OCI-LY3 (cell line): Measurements from ENCODE around the gene CDH18.

Experiments used
- H2AFZ ChIP-seq: fragments of 200-600, 300-600 bp; shearing (Covaris generic); 2 replicates; pipeline ENCODE4 v1.6.0; 2014; ENCODE audit warnings: antibody characterized with exemption, low read depth, low read length
- H3K27ac ChIP-seq: fragments of 200-600, 300-600 bp; sonication (generic); 2 replicates; pipeline ENCODE4 v1.5.1; 2014; ENCODE audit warnings: mild to moderate bottlenecking, low read length, moderate library complexity, mixed read lengths
- H3K27me3 ChIP-seq: fragments of 200-600, 300-600 bp; sonication (generic); 2 replicates; pipeline ENCODE4 v1.6.1; 2014; ENCODE audit warnings: low read depth, low read length, mixed read lengths
- H3K36me3 ChIP-seq: fragments of 200-600, 300-600 bp; sonication (generic); replicated peaks from 2 replicates; pipeline ENCODE3; 2014; ENCODE audit warnings: low read depth, low read length, mixed read lengths
- H3K4me1 ChIP-seq: fragments of 300-600, 200-600 bp; sonication (generic); 2 replicates; pipeline ENCODE4 v1.6.1; 2014; ENCODE audit warnings: low read length, mixed read lengths
- H3K4me2 ChIP-seq: fragments of 200-600, 300-600 bp; sonication (generic); 2 replicates; pipeline ENCODE4 v1.6.1; 2014; ENCODE audit warnings: low read length, mixed read lengths
- H3K4me3 ChIP-seq: fragments of 300-600, 200-600 bp; sonication (generic); 2 replicates; pipeline ENCODE4 v1.5.1; 2014; ENCODE audit warnings: antibody characterized with exemption, mild to moderate bottlenecking, low read length, moderate library complexity
- H3K79me2 ChIP-seq: fragments of 300-600, 200-600 bp; shearing (Covaris generic); 2 replicates; pipeline ENCODE4 v1.6.1; 2014; ENCODE audit warnings: mild to moderate bottlenecking, low read length, mixed read lengths
- H3K9ac ChIP-seq: fragments of 300-600, 200-600 bp; shearing (Covaris generic); 2 replicates; pipeline ENCODE4 v1.6.0; 2014; ENCODE audit warnings: mild to moderate bottlenecking, low read length, moderate library complexity
- H3K9me3 ChIP-seq: fragments of 200-600, 300-600 bp; shearing (Covaris generic); 2 replicates; pipeline ENCODE4 v1.6.1; 2014; ENCODE audit warnings: low read length, mixed read lengths; ENCODE audit not compliant: insufficient read depth
- H4K20me1 ChIP-seq: fragments of 200-600, 300-600 bp; sonication (generic); 2 replicates; pipeline ENCODE4 v1.6.1; 2016; ENCODE audit warnings: low read length, mixed read lengths; ENCODE audit not compliant: insufficient read depth
- EZH2phosphoT487 ChIP-seq: fragments of 200-600 bp; shearing (Covaris generic); IDR thresholded peaks from 2 replicates; pipeline ENCODE4 v1.6.1; 2018; ENCODE audit warnings: antibody characterized with exemption, mixed run types, low read depth
- TF ChIP-seq, protein P1 (sequence below): fragments of 200-600, 300-600 bp; sonication (generic); IDR thresholded peaks from 2 replicates; pipeline ENCODE4 v1.5.1; 2014; ENCODE audit warnings: antibody characterized with exemption, low read length, low read depth

CDH18 gene

DNA sequence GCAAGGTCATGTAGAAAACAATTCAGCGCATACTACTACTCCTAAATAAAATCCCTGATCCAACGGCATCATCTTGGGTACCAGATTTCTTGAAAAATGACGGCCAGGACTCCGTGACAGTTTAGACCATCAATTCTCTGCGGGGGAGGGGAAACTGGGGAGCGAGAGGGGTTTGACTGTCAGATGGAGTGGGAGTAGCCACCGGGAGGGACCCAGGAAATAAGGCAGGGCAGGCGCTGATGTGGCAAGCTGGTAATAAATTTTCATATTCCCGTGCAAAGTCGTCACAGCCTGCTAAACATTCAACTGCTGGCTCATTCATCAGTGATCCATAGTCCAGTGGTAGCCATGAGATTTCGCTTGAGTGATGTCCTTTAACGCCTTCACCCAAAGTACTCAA is 457 bp upstream of the CDH18 start:
- Histone ChIP-seq H3K9ac (no peak overlapping the region), H3K79me2 (no peaks in the 10 kb centered on the region), H3K4me3 (no peak overlapping the region), H3K36me3 (no peaks in the 10 kb centered on the region), H2AFZ (no peak overlapping the region), H3K4me1 (no peaks in the 10 kb centered on the region), H3K27me3 (no peaks in the 10 kb centered on the region), H3K9me3 (no peaks in the 10 kb centered on the region), H4K20me1 (no peaks in the 10 kb centered on the region), H3K4me2 (no peak overlapping the region), H3K27ac (no peak overlapping the region)
- TF ChIP-seq, protein P1, sequence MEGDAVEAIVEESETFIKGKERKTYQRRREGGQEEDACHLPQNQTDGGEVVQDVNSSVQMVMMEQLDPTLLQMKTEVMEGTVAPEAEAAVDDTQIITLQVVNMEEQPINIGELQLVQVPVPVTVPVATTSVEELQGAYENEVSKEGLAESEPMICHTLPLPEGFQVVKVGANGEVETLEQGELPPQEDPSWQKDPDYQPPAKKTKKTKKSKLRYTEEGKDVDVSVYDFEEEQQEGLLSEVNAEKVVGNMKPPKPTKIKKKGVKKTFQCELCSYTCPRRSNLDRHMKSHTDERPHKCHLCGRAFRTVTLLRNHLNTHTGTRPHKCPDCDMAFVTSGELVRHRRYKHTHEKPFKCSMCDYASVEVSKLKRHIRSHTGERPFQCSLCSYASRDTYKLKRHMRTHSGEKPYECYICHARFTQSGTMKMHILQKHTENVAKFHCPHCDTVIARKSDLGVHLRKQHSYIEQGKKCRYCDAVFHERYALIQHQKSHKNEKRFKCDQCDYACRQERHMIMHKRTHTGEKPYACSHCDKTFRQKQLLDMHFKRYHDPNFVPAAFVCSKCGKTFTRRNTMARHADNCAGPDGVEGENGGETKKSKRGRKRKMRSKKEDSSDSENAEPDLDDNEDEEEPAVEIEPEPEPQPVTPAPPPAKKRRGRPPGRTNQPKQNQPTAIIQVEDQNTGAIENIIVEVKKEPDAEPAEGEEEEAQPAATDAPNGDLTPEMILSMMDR: no peak

DNA sequence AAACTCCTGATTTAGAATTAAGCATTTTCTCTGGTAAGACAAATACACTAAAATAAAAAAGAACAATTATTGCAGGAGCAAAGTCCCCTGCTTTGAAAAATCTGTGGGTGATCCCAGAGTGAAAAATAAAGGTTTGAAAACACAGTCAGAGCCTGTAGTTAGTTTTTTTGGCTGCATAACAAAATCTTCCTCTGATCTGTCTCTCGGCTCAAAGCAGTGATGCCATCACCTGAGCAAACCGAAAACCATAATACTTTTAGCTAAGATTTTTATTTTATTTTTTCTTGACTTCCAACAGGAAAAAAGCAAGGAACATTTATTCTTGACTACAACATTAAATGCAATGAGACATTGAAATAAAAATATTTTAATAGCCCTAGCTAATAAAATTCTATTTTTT is 1.2 kb downstream of the CDH18 start:
- no peaks in the 10 kb centered on the region for H3K36me3 ChIP-seq
- H3K4me1 ChIP-seq: no peaks in the 10 kb centered on the region
- H3K9ac ChIP-seq: no peak overlapping the region
- no peak for TF ChIP-seq EZH2phosphoT487
- TF ChIP-seq, protein P1: no peak
- no peak overlapping the region for H3K4me2 ChIP-seq
- no peak overlapping the region for H3K4me3 ChIP-seq
- H3K27ac ChIP-seq: no peak overlapping the region
- H3K9me3 ChIP-seq: no peaks in the 10 kb centered on the region
- no peaks in the 10 kb centered on the region for H3K27me3 ChIP-seq
- H3K79me2 ChIP-seq: no peaks in the 10 kb centered on the region
- H4K20me1 ChIP-seq: no peaks in the 10 kb centered on the region
- no peak overlapping the region for H2AFZ ChIP-seq

DNA sequence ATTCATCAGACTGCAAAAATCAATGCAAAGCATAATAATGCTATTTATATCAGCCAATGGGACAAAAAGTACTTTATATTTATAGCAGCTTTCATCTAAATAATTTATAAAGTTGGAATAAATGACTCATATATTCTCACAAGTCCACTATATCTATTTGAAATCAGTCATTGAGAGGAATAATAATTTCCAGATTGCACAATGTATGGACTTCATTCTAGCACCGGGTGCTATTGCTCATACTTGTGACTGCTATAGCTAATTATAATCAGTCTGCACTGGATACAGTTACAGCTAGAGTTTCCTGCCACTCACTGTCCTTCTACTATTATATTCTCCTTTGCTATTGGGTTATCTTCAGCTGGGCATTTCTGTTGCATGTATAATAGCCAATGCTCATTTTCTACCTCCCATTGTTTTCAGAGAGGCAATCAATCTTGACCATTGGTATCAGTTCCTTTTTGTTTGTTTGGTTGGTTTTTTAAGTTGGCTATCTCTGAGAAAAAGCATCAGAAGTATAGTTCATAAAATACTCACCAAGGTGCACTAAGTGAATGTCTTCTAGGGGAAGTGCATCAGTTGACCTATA is 1.9 kb downstream of the CDH18 start:
- no peaks in the 10 kb centered on the region for H3K36me3 ChIP-seq
- H4K20me1 ChIP-seq: no peaks in the 10 kb centered on the region
- H3K9me3 ChIP-seq: no peaks in the 10 kb centered on the region
- no peak overlapping the region for H3K27ac ChIP-seq
- no peak overlapping the region for H2AFZ ChIP-seq
- H3K4me1 ChIP-seq: no peaks in the 10 kb centered on the region
- no peak overlapping the region for H3K4me3 ChIP-seq
- H3K27me3 ChIP-seq: no peaks in the 10 kb centered on the region
- no peaks in the 10 kb centered on the region for H3K79me2 ChIP-seq
- H3K4me2 ChIP-seq: no peak overlapping the region
- no peak overlapping the region for H3K9ac ChIP-seq
- TF ChIP-seq EZH2phosphoT487: no peak
- TF ChIP-seq, protein P1: no peak

DNA sequence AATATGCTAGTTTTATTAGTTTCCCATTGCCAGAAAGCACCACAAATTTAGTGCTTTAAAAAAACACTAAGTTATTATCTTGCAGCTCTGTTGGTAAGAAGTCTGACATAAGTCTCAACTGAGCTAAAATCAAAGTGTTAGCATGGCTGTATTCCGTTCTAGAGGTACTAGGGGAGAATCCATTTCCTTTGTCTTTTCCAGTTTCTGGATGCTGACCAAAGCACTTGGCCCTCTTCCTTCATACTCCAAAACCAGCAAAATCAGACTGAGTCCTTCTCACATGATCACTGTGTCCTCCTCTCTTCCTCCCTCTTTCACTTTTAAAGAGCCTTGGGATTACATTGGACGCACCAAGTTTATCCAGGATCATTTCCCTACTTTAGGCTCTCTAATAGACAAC is 9.5 kb downstream of the CDH18 start:
- no peak overlapping the region for H3K4me2 ChIP-seq
- H3K27me3 ChIP-seq: no peaks in the 10 kb centered on the region
- TF ChIP-seq, protein P1: no peak
- no peak for TF ChIP-seq EZH2phosphoT487
- no peaks in the 10 kb centered on the region for H3K36me3 ChIP-seq
- no peaks in the 10 kb centered on the region for H3K9me3 ChIP-seq
- no peaks in the 10 kb centered on the region for H4K20me1 ChIP-seq
- H3K4me1 ChIP-seq: no peaks in the 10 kb centered on the region
- H3K79me2 ChIP-seq: no peaks in the 10 kb centered on the region
- H3K4me3 ChIP-seq: no peak overlapping the region
- H3K27ac ChIP-seq: no peak overlapping the region
- no peak overlapping the region for H3K9ac ChIP-seq
- no peak overlapping the region for H2AFZ ChIP-seq
